Liver (tissue), 9 donors: ENCODE measurements around the gene GLI1. TPM values are rescaled to one million over a fixed set of nuclear protein-coding genes. Genes with fewer than 3 reads are reported as not detected.

Experiments used
- DNase-seq: peaks from one replicate; pipeline ENCODE4 v3.0.0-alpha.2; 2017; ENCODE audit warnings: low spot score
- H3K27ac ChIP-seq, 2 donors: one replicate each; pipeline ENCODE4 v1.7.0; 2013; ENCODE audit warnings: inconsistent platforms in 2 of 2, low read length in 2 of 2, control low read depth in 1 of 2, low read depth in 1 of 2, mild to moderate bottlenecking in 1 of 2
- H3K27me3 ChIP-seq, 4 donors: one replicate each; pipeline versions ENCODE4 v1.6.1 to v1.7.0; 2013; ENCODE audit warnings: low read length in 3 of 4, inconsistent platforms in 1 of 4, mild to moderate bottlenecking in 1 of 4, moderate library complexity in 1 of 4; ENCODE audit not compliant: control insufficient read depth in 4 of 4, insufficient read depth in 4 of 4
- H3K36me3 ChIP-seq, 4 donors: one replicate each; pipeline versions ENCODE4 v1.6.1 to v1.7.0; 2013; ENCODE audit warnings: low read length in 3 of 4, mild to moderate bottlenecking in 3 of 4, low read depth in 1 of 4, moderate library complexity in 1 of 4; ENCODE audit not compliant: control insufficient read depth in 4 of 4, insufficient read depth in 3 of 4
- H3K4me1 ChIP-seq, 4 donors: one replicate each; pipeline versions ENCODE4 v1.6.1 to v1.7.0; 2013; ENCODE audit warnings: low read length in 3 of 4, mild to moderate bottlenecking in 3 of 4, moderate library complexity in 1 of 4; ENCODE audit not compliant: control insufficient read depth in 4 of 4, insufficient read depth in 4 of 4
- H3K4me3 ChIP-seq, 3 donors: one replicate each; pipeline versions ENCODE4 v1.6.1 to v1.7.0; 2013; ENCODE audit warnings: low read length in 3 of 3, control low read depth in 1 of 3, low read depth in 1 of 3, mild to moderate bottlenecking in 1 of 3
- H3K9ac ChIP-seq, 2 donors: one replicate each; pipeline ENCODE4 v1.7.0; 2013; ENCODE audit warnings: low read length in 2 of 2, mild to moderate bottlenecking in 2 of 2, moderate library complexity in 2 of 2, control low read depth in 1 of 2, low read depth in 1 of 2
- H3K9me3 ChIP-seq, 4 donors: one replicate each; pipeline versions ENCODE4 v1.6.1 to v1.7.0; 2013; ENCODE audit warnings: low read length in 3 of 4; ENCODE audit not compliant: control insufficient read depth in 4 of 4
- ATF3 ChIP-seq: IDR thresholded peaks from 2 replicates; pipeline ENCODE4 v1.6.1; 2016; ENCODE audit warnings: antibody characterized with exemption
- CTCF ChIP-seq: fragments of 150-350 bp; IDR thresholded peaks from 2 replicates; pipeline ENCODE4 v1.5.1; 2017; ENCODE audit warnings: improper control_type of control experiment, low read depth, low read length; ENCODE audit not compliant: missing input control
- EGR1 ChIP-seq, 2 donors: IDR thresholded peaks; 2 replicates each; pipeline ENCODE4 v1.6.1; 2016 to 2018; ENCODE audit warnings: antibody characterized with exemption in 2 of 2, low read depth in 2 of 2
- FOXA1 ChIP-seq: IDR thresholded peaks from 2 replicates; pipeline ENCODE4 v1.6.1; 2016; ENCODE audit warnings: antibody characterized with exemption
- FOXA2 ChIP-seq: IDR thresholded peaks from 2 replicates; pipeline ENCODE4 v1.6.1; 2016; ENCODE audit warnings: antibody characterized with exemption
- GABPA ChIP-seq, 2 donors: IDR thresholded peaks in 1 of 2; conservative IDR thresholded peaks in 1 of 2; 2 replicates each; pipeline ENCODE4 v1.6.1; 2016; ENCODE audit warnings: antibody characterized with exemption in 2 of 2, mild to moderate bottlenecking in 1 of 2, moderate library complexity in 1 of 2
- HNF4A ChIP-seq, 2 donors: conservative IDR thresholded peaks; 2 replicates each; pipeline ENCODE4 v1.6.1; 2016; ENCODE audit warnings: antibody characterized with exemption in 2 of 2, mild to moderate bottlenecking in 2 of 2
- HNF4G ChIP-seq: IDR thresholded peaks from 2 replicates; pipeline ENCODE4 v1.6.1; 2016; ENCODE audit warnings: antibody characterized with exemption
- JUND ChIP-seq, 2 donors: IDR thresholded peaks; 2 replicates each; pipeline ENCODE4 v1.6.1; 2016; ENCODE audit warnings: antibody characterized with exemption in 2 of 2
- MAX ChIP-seq: IDR thresholded peaks from 2 replicates; pipeline ENCODE4 v1.6.1; 2016; ENCODE audit warnings: antibody characterized with exemption
- NR2F2 ChIP-seq: IDR thresholded peaks from 2 replicates; pipeline ENCODE4 v1.6.1; 2016; ENCODE audit warnings: antibody characterized with exemption
- RAD21 ChIP-seq, 2 donors: IDR thresholded peaks; 2 replicates each; pipeline ENCODE4 v1.6.1; 2016; ENCODE audit warnings: antibody characterized with exemption in 2 of 2, mild to moderate bottlenecking in 2 of 2
- REST ChIP-seq: IDR thresholded peaks from 2 replicates; pipeline ENCODE4 v1.6.1; 2016; ENCODE audit warnings: antibody characterized with exemption, mild to moderate bottlenecking
- RXRA ChIP-seq, 2 donors: IDR thresholded peaks; 2 replicates each; pipeline ENCODE4 v1.6.1; 2017 to 2018; ENCODE audit warnings: antibody characterized with exemption in 2 of 2, mild to moderate bottlenecking in 1 of 2
- SP1 ChIP-seq: IDR thresholded peaks from 2 replicates; pipeline ENCODE4 v1.6.1; 2018; ENCODE audit warnings: antibody characterized with exemption, mild to moderate bottlenecking
- TAF1 ChIP-seq: conservative IDR thresholded peaks from 2 replicates; pipeline ENCODE4 v1.6.1; 2016; ENCODE audit warnings: antibody characterized with exemption, mild to moderate bottlenecking
- YY1 ChIP-seq: IDR thresholded peaks from 2 replicates; pipeline ENCODE4 v1.6.1; 2016; ENCODE audit warnings: antibody characterized with exemption, mild to moderate bottlenecking
- ZBTB33 ChIP-seq: IDR thresholded peaks from 2 replicates; pipeline ENCODE4 v1.6.1; 2016; ENCODE audit warnings: antibody characterized with exemption
- WGBS: extraction: QIAGEN DNeasy Blood & Tissue Kit; methylation state at CpG from one replicate; pipeline ENCODE4 v1.1.7; 2013; 5-methylcytosine and 5-hydroxymethylcytosine counted together
- polyA plus RNA-seq, 2 donors: library from polyadenylated mRNA; stranded (reverse) in 1 of 2; unstranded in 1 of 2; fragments of 200-250 nt in 1 of 2; fragments of >200 nt in 1 of 2; fragmentation: Nextera tagmentation in 1 of 2; extraction: Ambion mirVana in 1 of 2; gene quantifications; one replicate each; pipeline versions ENCODE4 v1.2.1 to v1.2.3, GENCODE V29; 2013 to 2015
- total RNA-seq, 2 donors: library from RNA; depleted of rRNA; stranded (reverse); fragments of >200 nt; gene quantifications; one replicate each; pipeline ENCODE4 v1.2.3, GENCODE V29; 2014
- donor health status: healthy.
- donor health status: healthy.
- donor health status: healthy.
- donor health status: healthy.
- donor health status: healthy.

The GLI1 gene
- total and polyA plus RNA-seq, 4 donors = 0.09 to 0.44 (median 0.24) TPM

GRCh38 chr12:57483466-57483865, 23.9 kb downstream of the GLI1 start:
- Histone ChIP-seq H3K4me3 (no peak overlapping the region), H3K27me3 (no peaks in the 10 kb centered on the region), H3K4me1 (peaks cover 0 to 6% (median 3%) of the 10 kb centered on the region in 4 donors), H3K9ac (no peak overlapping the region), H3K27ac (no peak overlapping the region), H3K9me3 (no peaks in the 10 kb centered on the region), H3K36me3 (no peaks in the 10 kb centered on the region)
- no peak for DNase-seq
- WGBS = 75% methylated on average over 5 of the region's 5 CpGs
- TF ChIP-seq ZBTB33 (no peak), HNF4A (conservative IDR thresholded peaks at IDR 0.05) (no peak), NR2F2 (no peak), RXRA (IDR thresholded peaks at IDR 0.05) (no peak), YY1 (no peak), MAX (no peak), HNF4G (no peak), TAF1 (no peak), FOXA1 (no peak), CTCF (no peak), SP1 (no peak), EGR1 (IDR thresholded peaks at IDR 0.05; ENCODE audit: low read depth in 2 of 2) (no peak), GABPA (IDR thresholded peaks at IDR 0.05 in 1 of 2, conservative IDR thresholded peaks at IDR 0.05 in 1 of 2) (no peak), REST (no peak), JUND (IDR thresholded peaks at IDR 0.05) (no peak), FOXA2 (no peak), ATF3 (no peak), RAD21 (IDR thresholded peaks at IDR 0.05) (no peak)
